HG02870 (cell line): ENCODE measurements around the gene SKAP1.
"Not testable (repeated sequence)": the region's sequence is repeated elsewhere in the genome, so short reads cannot be mapped to it uniquely, and the experiment has no call there.

Experiments
- ATAC-seq: cut with Tn5 transposase; IDR thresholded peaks from one replicate; pipeline ENCODE4 v1.9.1; 2021; ENCODE audit warnings: mild to moderate bottlenecking, moderate library complexity; ENCODE audit not compliant: unreplicated experiment

The SKAP1 gene

DNA sequence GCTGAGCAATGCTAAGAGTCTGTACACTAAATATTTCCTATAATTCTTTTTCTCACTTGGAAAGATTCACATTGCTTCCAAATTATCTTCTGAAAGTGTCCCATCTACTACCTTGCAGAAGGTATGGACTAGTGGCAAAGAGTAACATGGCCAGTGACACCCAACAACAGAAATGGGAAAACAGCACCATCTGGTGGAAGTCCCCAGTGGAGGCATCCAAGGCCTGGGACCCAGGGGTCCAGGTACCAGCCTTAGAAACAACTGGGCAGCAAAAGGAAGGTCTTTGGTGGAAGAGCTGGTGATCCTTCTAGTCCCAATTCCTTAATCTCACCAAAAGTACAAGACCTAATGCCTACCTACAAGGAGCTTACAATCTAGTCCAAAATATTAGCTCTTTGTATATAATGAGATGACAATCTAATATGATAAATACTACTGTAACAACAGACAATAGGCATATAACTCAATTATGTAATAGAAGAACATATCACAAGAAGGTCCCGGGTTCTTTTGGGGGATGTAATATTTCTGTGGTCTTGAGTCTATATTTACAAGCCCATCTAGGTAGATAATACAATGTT lies 55.3 kb downstream of the SKAP1 start:
- no peak for ATAC-seq

GRCh38 chr17:48373883-48374282 lies 56.1 kb downstream of the SKAP1 start:
- ATAC-seq, result no peak

- ATAC-seq, result no peak
Measured at GRCh38 chr17:48373130-48373830, 56.7 kb downstream of the SKAP1 start.

DNA sequence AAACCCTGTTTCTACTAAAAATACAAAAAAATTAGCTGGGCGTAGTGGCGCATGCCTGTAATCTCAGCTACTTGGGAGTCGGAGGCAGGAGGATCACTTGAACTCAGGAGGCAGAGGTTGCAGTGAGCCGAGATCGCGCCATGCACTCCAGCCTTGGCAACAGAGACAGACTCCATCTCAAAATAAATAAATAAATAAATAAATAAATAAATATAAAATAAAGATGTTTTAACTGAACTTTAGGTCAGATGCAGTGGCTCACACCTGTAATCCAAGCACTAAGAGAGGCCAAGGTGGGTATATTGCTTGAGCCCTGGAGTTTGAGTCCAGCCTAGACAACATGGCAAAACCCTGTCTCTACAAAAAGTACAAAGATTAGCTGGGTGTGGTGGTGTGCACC lies 61.0 kb downstream of the SKAP1 start:
- ATAC-seq, result not testable (repeated sequence)

- ATAC-seq, result no peak
Measured at GRCh38 chr17:48368352-48368908, 61.6 kb downstream of the SKAP1 start.

- no peak for ATAC-seq
Measured at GRCh38 chr17:48363161-48363560, 66.9 kb downstream of the SKAP1 start.

DNA sequence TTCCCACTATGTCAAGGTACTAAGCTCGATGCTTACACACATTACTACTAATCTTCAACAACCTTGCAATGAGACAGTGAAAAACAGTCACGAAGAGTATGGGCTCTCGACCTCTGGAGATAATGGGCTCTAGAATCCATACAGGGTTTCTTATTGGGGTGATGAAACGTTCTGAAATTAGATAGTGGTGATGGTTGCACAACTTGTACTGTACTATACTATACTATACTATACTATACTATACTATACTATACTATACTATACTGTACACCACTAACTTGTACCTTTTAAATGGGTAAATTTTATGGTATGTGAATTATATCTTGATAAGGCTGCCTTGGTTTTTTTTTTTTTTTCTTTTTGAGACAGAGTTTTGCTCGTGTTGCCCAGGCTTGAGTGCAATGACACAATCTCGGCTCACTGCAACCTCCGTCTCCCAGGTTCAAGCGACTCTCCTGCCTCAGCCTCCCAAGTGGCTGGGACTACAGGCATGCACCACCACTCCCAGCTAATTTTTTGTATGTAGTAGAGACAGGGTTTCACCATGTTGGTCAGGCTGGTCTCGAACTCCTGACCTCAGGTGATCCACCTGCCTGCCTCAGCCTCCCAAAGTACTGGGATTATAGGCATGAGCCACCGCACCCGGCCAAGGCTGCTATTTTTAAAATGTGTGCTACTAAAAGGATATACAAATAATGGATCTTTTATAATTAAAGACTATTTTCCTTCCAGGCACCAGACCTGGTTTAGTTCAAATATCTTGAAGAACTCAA lies 69.0 kb downstream of the SKAP1 start:
- not testable (repeated sequence) for ATAC-seq

DNA sequence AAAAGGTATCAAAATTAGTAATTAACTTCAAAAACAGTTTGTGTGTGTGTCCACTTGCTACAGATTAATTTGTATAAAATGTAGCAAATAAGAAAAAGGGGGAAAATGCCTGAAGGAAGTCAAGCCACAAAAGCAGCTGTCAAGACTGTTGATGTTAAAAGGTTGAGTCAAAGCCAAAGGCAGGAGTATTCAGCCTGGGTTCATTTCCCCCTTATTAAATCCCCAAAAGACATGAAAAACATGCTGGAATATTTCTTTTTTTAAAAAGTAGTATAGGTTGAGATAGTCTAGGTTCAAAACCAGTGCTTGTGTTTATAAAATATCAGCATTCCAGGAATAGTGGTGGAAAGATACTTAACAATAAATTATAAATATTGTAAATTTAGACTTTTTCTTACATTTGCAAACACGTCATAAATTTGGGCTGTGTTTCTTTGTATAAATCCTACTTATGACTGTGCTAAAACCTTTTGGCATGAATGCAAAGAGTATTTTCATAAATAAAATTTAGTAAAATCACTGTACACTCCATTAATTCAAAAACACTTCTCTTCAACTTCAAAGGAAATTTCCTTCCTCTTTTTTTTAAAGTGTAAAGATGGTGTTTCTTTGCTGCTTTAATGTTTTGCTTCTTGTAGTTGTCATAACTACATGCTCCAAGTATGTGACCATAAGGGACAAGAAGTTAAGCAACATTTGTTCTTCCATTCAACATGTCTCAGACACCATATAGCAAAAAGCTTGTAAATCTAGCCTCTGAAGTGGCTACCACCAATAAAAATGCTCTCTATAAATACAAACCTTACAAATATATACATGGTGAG lies 72.0 kb downstream of the SKAP1 start:
- ATAC-seq, result no peak

GRCh38 chr17:48356866-48357265 lies 73.1 kb downstream of the SKAP1 start:
- ATAC-seq, result no peak

GRCh38 chr17:48352630-48353029 lies 77.4 kb downstream of the SKAP1 start:
- no peak for ATAC-seq

DNA sequence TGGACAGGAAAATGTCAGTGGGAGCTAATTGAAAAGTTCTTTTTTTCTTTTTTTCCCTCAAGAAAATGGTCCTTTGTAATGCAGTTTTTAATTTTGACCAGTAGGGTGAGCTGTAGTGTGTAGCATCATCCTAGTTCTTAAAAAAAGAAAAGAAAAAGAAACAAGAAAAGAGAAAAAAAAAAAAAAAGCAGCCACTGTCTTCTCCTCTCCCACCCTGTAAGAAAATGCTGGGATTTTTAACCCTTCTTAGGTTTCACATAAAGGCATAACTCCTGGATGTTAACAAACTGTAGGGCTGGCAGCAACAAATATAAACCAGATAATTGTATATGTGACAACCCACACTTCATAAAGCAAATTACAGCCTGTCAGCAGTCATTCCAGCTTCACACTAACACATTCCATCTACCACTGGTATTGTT lies 78.1 kb downstream of the SKAP1 start:
- no peak for ATAC-seq

GRCh38 chr17:48348352-48348751 lies 81.7 kb downstream of the SKAP1 start:
- ATAC-seq, result no peak

DNA sequence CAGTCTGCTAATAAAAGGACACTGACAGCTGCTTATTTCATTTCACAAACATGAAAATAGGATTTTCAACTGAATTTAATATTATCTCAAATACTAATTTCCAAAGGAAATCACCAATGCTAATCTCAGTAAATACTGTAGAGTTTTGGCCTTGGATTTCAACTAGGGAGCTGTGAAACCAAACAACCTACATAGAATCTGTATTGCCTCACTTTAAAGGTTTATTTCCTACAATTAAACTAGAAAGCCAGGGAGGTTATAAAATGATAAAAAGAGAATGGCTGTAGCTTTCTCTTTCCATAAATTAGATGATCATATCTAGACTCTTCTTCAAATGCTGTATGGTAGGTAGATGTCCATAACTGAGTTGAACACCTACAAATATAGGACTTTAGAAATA lies 82.8 kb downstream of the SKAP1 start:
- ATAC-seq, result no peak

DNA sequence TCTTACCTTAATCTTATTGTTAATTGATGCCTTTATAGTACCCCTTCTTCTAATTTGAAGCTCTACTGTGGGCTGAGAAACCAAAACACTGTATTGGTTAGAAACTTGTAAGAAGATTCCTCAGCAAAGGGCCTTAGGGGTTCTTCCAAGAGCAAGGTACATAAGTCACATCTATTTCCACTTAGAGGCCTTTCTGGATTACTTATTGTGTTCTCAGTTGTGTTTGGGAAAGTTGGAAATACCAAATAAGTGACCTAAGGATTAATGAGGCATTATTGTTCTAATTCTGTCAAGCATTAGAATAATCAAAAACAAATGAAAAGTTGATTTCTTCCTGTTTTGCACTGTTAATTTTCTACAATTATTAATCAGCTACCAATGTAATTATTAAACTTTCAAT lies 85.8 kb downstream of the SKAP1 start:
- ATAC-seq, result no peak

DNA sequence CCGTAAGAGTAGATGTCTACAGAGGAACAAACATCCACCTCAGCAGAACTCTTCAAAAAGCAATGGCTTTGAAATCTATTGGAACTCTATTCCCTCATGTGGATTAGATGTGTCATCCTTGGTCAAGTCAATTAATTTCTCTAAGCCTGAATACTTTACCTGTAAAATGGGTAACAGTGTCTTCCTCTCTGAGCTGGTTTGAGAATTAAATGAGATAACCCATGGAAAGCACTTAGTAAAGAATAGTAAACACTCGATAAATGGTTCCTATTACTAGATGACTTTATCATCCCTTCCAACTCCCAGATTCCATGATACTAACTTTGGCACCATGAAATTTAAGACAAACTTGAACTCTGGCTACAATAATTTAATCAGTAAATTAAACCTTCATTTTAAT lies 89.1 kb downstream of the SKAP1 start:
- ATAC-seq, result no peak

GRCh38 chr17:48338720-48339119 lies 91.3 kb downstream of the SKAP1 start:
- ATAC-seq, result no peak

DNA sequence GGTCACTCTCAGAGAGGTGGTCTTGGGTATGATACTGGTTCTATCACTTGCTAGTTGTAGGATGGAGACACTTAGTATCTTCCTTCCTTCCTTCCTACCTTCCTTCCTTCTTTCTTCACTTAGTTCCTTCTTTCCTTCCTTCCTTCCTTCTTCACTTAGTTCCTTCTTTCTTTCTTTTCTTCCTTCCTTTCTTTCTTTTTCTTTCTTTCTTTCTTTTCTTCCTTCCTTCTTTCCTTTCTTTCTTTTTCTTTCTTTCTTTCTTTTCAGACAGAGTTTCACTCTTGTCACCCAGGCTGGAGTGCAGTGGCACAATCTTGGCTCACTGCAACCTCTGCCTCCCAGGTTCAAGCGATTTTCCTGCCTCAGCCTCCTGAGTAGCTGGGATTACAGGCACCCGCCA lies 92.1 kb downstream of the SKAP1 start:
- not testable (repeated sequence) for ATAC-seq

DNA sequence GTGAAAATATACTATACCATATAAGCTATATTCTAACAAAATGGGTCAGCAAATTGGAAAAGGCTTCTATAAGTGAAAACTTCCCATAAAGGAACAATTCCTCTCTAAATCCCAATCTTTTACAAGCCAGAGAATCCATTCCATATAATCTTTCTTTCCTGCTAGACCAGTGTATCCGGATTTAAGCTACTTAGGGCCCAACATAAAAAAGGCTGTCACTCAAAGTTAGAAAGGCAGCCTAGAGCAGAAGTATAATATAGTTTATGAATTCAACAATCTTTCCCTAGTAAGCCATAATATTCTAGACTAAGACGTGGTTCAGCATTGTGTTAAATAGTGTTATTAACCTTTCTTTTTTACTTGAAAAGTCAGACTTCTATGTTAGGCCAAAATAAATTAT lies 93.0 kb downstream of the SKAP1 start:
- ATAC-seq, result no peak

DNA sequence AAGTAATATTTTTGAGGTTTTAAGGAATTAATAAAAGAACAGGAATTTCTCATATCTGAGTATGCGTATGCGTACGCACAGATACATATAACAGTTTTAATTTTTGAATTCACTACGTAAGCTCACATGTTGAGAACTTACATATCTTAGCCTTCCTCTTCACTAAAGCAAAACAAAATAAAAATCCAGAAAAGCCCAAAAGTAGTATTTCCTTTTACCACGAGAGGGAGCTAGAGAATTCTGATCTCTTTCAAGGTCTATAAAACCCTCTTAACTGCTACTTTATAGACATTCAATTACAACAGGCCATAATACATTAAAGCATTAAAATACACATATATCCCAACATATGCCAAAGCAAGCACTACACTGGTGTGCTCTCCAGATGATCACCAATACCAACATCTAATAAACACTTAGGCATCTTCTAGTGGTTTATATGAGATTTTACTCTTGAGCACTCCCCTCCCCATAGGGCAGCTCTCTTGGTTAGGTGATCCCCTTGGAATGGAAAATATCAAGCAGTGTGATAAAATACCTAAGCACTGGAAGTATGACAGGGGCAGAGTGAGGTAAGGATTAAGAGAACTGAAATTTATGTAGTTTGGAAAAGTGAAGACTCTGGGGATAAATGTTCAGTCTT lies 94.0 kb downstream of the SKAP1 start:
- ATAC-seq, result no peak

- ATAC-seq, result no peak
Measured at GRCh38 chr17:48335146-48335784, 94.7 kb downstream of the SKAP1 start.
